Measurements from ENCODE around the gene ZNF420.

The ZNF420 gene

GRCh38 chr19:37136111-37136510 is 57.9 kb downstream of the ZNF420 start:
- Histone ChIP-seq H3K9me3 (ENCODE audit: low read length) (peaks cover 52% of the 10 kb centered on the region), H3K36me3 (ENCODE audit: insufficient read depth, low read length) (no peaks in the 10 kb centered on the region), H4K20me1 (ENCODE audit: insufficient read depth, low read length) (no peaks in the 10 kb centered on the region), H3K4me2 (ENCODE audit: low read length) (no peak overlapping the region), H3K9me2 (ENCODE audit: low read depth, low read length) (no peaks in the 10 kb centered on the region), H2AFZ (ENCODE audit: low read length) (no peak overlapping the region), H3K27ac (ENCODE audit: low read depth, low read length, poor library complexity, severe bottlenecking) (no peak overlapping the region), H3K9ac (ENCODE audit: low read length) (no peak overlapping the region), H3K27me3 (ENCODE audit: insufficient read depth, low read length) (no peaks in the 10 kb centered on the region), H3K79me2 (ENCODE audit: insufficient read depth, low read length) (no peaks in the 10 kb centered on the region), H3K4me3 (ENCODE audit: low read depth, low read length, poor library complexity, severe bottlenecking) (no peak overlapping the region), H3K4me1 (ENCODE audit: insufficient read depth, low read length, severe bottlenecking) (no peaks in the 10 kb centered on the region), H3F3A (ENCODE audit: insufficient read depth, low read length) (no peaks in the 10 kb centered on the region)
- TF ChIP-seq CTCF (IDR thresholded peaks at IDR 0.05; ENCODE audit: low read length) (no peak), EZH2 (IDR thresholded peaks at IDR 0.05; ENCODE audit: borderline replicate concordance, low read length) (no peak)

- Histone ChIP-seq H3K4me1 (ENCODE audit: insufficient read depth, low read length, severe bottlenecking) (no peaks in the 10 kb centered on the region), H3K9me2 (ENCODE audit: low read depth, low read length) (no peaks in the 10 kb centered on the region), H3K9me3 (ENCODE audit: low read length) (peaks cover 26% of the 10 kb centered on the region), H4K20me1 (ENCODE audit: insufficient read depth, low read length) (no peaks in the 10 kb centered on the region), H3K4me2 (ENCODE audit: low read length) (no peak overlapping the region), H3K27ac (ENCODE audit: low read depth, low read length, poor library complexity, severe bottlenecking) (no peak overlapping the region), H3K79me2 (ENCODE audit: insufficient read depth, low read length) (no peaks in the 10 kb centered on the region), H3F3A (ENCODE audit: insufficient read depth, low read length) (no peaks in the 10 kb centered on the region), H3K27me3 (ENCODE audit: insufficient read depth, low read length) (no peaks in the 10 kb centered on the region), H2AFZ (ENCODE audit: low read length) (no peak overlapping the region), H3K36me3 (ENCODE audit: insufficient read depth, low read length) (peaks cover 4% of the 10 kb centered on the region; the same call in 1 of the 2 replicates), H3K9ac (ENCODE audit: low read length) (no peak overlapping the region), H3K4me3 (ENCODE audit: low read depth, low read length, poor library complexity, severe bottlenecking) (no peak overlapping the region)
- TF ChIP-seq CTCF (IDR thresholded peaks at IDR 0.05; ENCODE audit: low read length) (no peak), EZH2 (IDR thresholded peaks at IDR 0.05; ENCODE audit: borderline replicate concordance, low read length) (no peak)
Measured at GRCh38 chr19:37148214-37148613, 70.0 kb downstream of the ZNF420 start.

- H3K4me2 ChIP-seq (ENCODE audit: low read length) = no peak overlapping the region
- H3K27me3 ChIP-seq (ENCODE audit: insufficient read depth, low read length) = no peaks in the 10 kb centered on the region
- no peak overlapping the region for H3K27ac ChIP-seq (ENCODE audit: low read depth, low read length, poor library complexity, severe bottlenecking)
- H3K4me1 ChIP-seq (ENCODE audit: insufficient read depth, low read length, severe bottlenecking) = no peaks in the 10 kb centered on the region
- no peaks in the 10 kb centered on the region for H3F3A ChIP-seq (ENCODE audit: insufficient read depth, low read length)
- H4K20me1 ChIP-seq (ENCODE audit: insufficient read depth, low read length) = no peaks in the 10 kb centered on the region
- H3K9me2 ChIP-seq (ENCODE audit: low read depth, low read length) = no peaks in the 10 kb centered on the region
- H3K9me3 ChIP-seq (ENCODE audit: low read length) = peaks cover 17% of the 10 kb centered on the region
- no peak overlapping the region for H3K9ac ChIP-seq (ENCODE audit: low read length)
- no peak overlapping the region for H3K4me3 ChIP-seq (ENCODE audit: low read depth, low read length, poor library complexity, severe bottlenecking)
- no peak for TF ChIP-seq CTCF (IDR thresholded peaks at IDR 0.05; ENCODE audit: low read length)
- no peak for TF ChIP-seq EZH2 (IDR thresholded peaks at IDR 0.05; ENCODE audit: borderline replicate concordance, low read length)
- no peaks in the 10 kb centered on the region for H3K79me2 ChIP-seq (ENCODE audit: insufficient read depth, low read length)
- H2AFZ ChIP-seq (ENCODE audit: low read length) = no peak overlapping the region
- H3K36me3 ChIP-seq (ENCODE audit: insufficient read depth, low read length) = peaks cover 53% of the 10 kb centered on the region
Measured at GRCh38 chr19:37160153-37160552, 81.9 kb downstream of the ZNF420 start.

Data from OCI-LY1 (cell line).